HG03039 (cell line): ENCODE measurements around the gene BRCA2.

Experiments used
- ATAC-seq: cut with Tn5 transposase; IDR thresholded peaks from one replicate; pipeline ENCODE4 v1.9.1; 2021; ENCODE audit warnings: mild to moderate bottlenecking, moderate library complexity; ENCODE audit not compliant: unreplicated experiment

Gene BRCA2

DNA sequence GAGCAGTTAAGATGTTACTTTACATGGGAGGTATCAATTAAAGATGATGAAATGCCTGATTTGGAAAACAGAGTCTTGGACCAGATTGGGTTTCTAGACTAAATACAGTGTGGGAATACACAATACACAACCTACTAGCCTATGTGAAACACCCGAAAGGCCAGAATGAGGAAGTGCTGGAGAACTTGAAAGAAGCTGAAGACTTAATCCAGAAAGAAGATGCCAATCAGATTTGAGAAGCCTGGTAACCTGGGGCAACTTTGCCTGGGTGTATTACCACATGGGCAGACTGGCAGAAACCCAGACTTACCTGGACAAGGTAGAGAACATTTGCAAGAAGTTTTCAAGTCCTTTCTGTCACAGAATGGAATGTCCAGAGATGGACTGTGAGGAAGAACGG, 69.4 kb downstream of the BRCA2 start:
- no peak for ATAC-seq

DNA sequence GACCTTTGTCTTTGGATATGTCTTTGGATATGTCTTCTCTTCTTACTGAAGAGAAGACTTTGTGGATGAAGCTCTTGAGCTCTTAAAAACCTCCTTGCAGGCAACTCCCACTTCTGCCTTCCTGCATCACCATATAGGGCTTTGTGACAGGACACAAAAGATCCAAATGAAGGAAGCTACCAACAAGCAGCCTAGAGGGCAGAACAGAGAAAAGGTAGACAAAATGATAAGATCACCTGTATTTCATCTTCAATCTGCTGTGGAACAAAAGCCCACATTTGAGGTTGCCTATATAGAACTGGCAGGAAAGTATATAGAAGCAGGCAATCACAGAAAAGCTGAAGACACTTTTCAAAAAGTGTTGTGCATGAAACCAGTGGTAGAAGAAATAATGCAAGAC, 70.1 kb downstream of the BRCA2 start:
- ATAC-seq: no peak

DNA sequence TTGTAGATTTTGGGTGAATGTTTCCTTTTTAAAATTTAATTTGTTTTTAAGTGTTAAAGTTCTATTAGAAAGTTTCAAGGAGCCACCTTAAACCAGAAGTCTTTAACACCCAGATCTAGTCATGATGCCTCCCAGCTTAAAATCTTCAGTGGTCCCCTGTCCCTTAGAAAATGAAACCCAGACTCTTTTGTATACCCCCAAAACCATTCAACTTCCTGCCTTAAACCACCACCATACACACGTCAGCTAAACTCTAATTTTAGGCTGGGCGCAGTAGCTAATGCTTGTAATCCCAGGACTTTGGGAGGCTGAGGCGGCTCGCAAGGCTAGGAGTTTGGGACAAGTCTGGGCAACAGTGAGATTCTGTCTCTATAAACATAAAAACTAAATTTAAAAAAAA, 74.7 kb downstream of the BRCA2 start:
- peak; percentile 70 for ATAC-seq

DNA sequence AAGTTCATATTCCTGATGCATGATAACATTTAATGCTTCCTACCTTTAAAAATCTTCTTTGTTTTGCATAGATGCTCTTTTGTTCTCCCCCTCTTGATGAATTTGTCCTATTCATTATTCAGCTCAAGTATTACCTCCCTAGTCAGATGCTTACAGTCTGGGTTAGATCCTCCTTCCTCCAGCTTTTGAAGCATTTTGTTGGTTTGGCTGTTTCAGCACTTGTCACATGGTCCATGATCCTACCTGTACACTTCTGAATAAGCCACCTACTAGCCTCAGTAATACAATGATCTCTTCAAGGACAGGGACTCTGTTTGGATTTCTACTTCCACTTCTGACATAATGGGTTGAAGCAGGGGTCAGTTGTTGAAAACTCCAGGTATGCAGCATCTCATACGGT, 75.2 kb downstream of the BRCA2 start:
- ATAC-seq: no peak

DNA sequence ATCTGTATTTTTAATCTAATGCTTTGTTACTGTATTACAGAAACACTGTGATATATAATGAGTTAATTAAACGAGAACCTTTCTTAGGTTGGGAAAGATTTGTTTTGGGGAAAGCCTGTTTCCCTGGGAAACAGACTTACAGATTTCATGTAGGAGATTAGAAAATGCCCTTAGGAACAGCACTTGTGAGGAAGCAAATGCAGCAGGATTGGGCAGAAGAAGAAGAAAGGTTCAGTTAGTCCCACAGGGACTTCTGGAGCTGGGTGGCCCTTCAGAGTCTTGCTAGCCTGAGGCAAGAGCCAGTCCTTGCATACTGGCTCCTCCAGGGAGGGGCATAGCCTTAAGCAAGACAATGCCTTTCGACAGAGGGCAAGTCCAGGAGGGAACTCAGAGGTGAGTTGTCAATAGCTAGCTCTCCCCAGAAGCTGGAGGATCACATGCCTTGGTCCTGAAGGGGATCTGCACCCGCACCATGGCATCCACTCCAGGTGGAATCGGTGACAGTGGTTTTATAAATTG, 75.9 kb downstream of the BRCA2 start:
- no peak for ATAC-seq

DNA sequence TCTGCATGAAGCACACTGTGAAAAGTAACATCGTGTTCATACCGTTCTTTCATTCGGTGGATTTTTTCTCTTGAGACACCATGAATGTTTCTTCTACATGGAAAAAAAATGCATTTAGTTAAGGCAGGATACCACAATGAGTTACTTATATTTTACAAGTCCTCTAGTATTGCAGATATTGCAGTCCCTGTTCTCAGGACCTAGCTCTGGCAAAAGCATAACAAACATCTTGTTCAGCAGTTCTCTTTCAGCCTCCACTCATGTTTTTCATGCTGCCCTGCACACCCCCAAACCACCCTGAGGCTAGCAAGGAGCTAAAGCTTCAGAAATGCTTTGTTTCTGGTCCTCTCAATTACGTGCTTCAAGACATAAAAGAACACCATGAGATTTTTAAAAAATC, 87.8 kb downstream of the BRCA2 start:
- ATAC-seq: no peak

DNA sequence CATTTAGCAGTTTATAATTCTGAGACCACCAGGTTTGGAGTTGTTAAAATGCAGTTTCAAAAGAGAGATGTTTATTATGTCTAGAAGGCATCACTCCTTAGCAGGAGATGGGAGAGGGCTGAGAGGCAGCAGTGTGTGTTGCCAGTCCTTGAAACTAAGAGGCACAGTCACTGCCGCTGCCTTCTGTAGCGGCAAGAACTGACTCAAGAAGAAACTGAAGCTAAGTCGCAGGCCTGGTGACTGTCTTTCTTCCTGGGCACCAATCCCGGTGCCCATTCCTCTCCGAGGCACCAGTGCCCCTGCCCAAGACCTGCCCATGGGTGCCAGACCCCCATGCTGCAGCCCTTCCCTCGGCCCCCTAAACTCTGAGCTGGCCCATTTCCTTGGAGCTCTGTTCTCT, 92.5 kb downstream of the BRCA2 start:
- ATAC-seq: no peak

DNA sequence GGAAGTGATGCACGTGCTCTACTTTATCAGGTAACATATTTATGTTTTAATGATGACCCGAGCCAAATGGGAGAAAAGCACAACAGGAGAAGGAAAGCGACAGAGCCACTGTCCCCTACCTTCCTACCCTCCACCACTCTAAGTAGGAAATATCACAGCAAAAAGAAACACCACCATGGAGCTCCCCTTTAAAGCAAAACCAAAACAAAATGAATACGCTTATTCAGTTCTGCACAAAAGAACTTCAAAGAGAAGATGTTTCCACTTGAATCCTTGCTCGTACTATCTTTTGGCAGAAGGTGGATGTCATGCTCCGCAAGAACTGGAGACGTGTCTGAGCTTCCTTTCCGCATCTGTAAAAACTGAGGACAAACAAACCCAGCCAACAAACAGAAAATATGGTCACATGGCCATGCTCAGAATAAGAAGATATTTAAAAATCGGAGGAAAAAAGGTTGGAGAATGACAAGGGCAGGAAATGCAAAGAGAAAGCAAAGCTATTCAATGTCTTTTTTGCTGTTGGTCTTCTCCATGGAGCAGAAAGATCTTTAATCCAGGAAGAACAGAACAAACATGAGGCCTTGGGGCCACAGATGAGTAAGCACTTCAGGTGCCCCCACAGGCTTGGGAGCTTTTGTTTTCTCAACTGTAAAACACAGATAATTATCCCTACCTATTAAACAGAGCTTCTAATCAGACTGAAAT, 93.1 kb downstream of the BRCA2 start:
- no peak for ATAC-seq

DNA sequence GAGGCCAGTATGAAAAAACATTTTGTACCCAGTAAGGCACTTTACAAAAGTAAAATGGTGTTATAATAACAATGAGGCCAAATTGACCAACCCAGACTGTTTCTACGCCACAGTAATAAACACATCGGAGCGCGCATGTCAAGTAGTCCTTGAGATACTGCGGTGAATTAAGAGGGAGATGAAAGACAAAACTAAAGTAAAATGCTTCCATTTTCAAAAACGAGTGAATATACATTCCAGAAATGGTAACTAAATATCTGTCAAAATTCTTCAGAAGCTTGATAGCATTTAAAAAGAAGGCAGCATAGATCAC, 93.6 kb downstream of the BRCA2 start:
- no peak for ATAC-seq

GRCh38 chr13:32409561-32410421, 94.5 kb downstream of the BRCA2 start:
- no peak for ATAC-seq

GRCh38 chr13:32413284-32413683, 98.0 kb downstream of the BRCA2 start:
- no peak for ATAC-seq

- no peak for ATAC-seq
Measured at GRCh38 chr13:32414580-32414979, 99.3 kb downstream of the BRCA2 start.

GRCh38 chr13:32415019-32415418, 99.7 kb downstream of the BRCA2 start:
- ATAC-seq: no peak

DNA sequence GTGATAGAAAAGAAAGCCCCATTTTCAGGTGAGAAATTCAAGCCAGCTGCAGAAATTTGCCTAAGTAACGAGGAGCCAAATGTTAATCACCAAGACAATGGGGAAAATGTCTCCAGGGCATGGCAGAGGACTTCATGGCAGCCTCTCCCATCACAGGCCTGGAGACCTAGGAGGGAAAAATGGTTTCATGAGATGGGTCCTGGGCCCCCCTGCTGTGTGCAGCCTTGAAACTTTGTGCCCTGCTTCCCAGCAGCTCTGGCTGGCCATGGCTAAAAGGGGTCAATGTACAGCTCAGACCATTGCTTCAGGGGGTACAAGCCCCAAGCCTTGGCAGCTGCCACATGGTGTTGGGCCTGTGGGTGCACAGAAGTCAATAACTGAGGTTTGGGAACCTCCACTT, 102.7 kb downstream of the BRCA2 start:
- ATAC-seq: no peak

DNA sequence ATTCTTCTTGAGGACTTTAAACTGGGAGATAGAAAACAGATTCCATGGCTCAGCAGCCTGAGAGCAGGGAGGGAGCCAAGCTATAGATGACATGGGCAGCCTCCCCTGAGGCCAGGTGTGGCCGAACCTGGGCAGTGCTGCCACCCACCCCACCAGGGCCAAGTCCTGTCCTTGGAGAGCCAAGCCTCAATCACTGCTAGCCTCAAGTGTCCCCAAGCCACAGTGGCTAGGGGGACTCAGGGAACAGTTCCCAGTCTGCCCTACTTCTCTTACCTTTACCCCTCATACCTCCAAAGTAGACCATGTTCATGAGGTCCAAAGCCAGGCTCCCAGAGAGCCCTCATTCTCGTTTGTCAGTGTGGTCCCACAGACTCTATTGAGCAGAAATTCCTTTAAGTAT, 104.6 kb downstream of the BRCA2 start:
- ATAC-seq: no peak

GRCh38 chr13:32423592-32423991, 108.3 kb downstream of the BRCA2 start:
- no peak for ATAC-seq

DNA sequence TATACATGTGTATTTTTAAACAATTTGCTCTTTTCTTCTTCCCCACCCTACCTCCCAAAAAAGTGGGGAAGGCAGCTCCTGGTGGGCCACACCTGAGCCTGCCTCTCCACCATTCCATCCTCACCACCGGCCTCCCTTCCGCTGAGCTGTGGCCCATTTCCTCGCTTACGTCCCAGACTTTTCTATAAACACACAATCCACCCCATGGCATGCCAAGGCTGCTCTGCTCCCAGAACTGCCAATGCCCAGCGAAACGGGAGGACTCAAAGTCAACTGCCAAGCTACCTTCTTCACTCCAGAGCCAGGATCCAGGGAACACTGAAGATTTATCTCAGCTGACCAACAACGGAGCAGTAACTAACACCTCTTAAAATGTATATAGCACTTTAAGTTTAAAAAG, 109.8 kb downstream of the BRCA2 start:
- ATAC-seq: no peak

- ATAC-seq: peak; percentile 29
Measured at GRCh38 chr13:32426191-32426989, 111.1 kb downstream of the BRCA2 start.

GRCh38 chr13:32426990-32427851, 111.9 kb downstream of the BRCA2 start:
- peak; percentile 22 for ATAC-seq

DNA sequence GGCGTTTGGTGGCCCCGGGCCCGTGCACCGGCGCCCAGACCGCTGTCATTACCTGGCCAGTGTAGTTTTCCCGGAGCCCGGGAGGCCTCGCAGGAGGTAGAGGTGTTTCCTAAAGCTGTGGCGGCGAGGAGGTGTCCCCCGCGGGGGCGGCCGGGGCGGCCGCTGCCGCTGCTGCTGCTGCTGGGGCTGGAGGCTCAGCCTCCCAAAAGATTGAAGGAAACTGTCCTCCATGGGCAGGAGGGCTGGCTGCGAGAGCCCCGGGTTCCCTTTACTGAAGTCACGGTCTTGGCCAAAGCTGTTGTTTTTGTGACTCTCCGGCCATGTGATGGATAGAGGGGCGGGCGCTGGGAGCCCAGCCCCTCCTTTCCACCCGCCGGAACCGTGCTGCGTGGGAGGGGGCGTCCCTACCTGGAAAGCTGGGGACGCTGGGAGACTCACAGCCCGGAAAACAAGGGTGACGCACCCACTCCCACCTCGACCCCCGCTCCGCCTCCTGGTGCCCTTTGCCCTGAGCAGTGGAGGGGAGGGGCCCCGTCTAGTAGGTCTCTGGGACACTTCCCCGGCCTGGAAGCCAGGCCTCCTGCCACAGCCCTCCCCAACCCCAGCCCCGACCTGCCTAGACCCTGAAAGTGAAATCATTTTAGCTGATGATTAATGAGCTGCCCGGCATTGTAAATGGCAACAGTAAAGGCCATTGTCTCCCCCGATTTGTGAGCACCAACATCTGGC, 112.7 kb downstream of the BRCA2 start, which contains the start of gene N4BP2L1:
TSS of gene N4BP2L1 (minus strand) at position 279 of the 729 bp plus-strand sequence. CDS start at position 231, 48 bp downstream.
- peak; percentile 63 for ATAC-seq
